ENCODE data around the gene DDX46. TPM values are rescaled to one million over a fixed set of nuclear protein-coding genes. Genes with fewer than 3 reads are reported as not detected.

The DDX46 gene
- total RNA-seq, 2 experiments from 2014 or later = 75.9 to 77.0 TPM

GRCh38 chr5:134794082-134794481 is 35.5 kb downstream of the DDX46 start:
- Mint-ChIP-seq H3K4me3 (no peak overlapping the region), H3K27ac (no peak overlapping the region), H3K9me3 (ENCODE audit: low read depth) (no peaks in the 10 kb centered on the region), H3K36me3 (peaks cover 44% of the 10 kb centered on the region), H3K4me1 (no peaks in the 10 kb centered on the region), H3K27me3 (no peaks in the 10 kb centered on the region)
- ATAC-seq = no peak
- DNase-seq = no peak
- CTCF ChIA-PET = interaction anchor here (0.7 to 1.8 kb wide), 2 partner anchors 18 to 111 kb away, joined by 3 to 4 read pairs; partner anchors contain the start of gene PCBD2

GRCh38 chr5:134794819-134795218 is 36.2 kb downstream of the DDX46 start:
- Mint-ChIP-seq H3K27me3 (no peaks in the 10 kb centered on the region), H3K4me1 (no peaks in the 10 kb centered on the region), H3K9me3 (ENCODE audit: low read depth) (no peaks in the 10 kb centered on the region), H3K36me3 (peaks cover 44% of the 10 kb centered on the region), H3K4me3 (no peak overlapping the region), H3K27ac (peak overlapping the region; percentile 4)
- ATAC-seq (no peak), DNase-seq (no peak)
- CTCF ChIA-PET = interaction anchor here (0.7 to 1.8 kb wide), 3 partner anchors 19 to 110 kb away, joined by 3 to 5 read pairs (median 4); partner anchors contain the start of gene PCBD2

- no peaks in the 10 kb centered on the region for H3K9me3 Mint-ChIP-seq (ENCODE audit: low read depth)
- H3K4me3 Mint-ChIP-seq = no peak overlapping the region
- DNase-seq (no peak), ATAC-seq (no peak)
- H3K27ac Mint-ChIP-seq = no peak overlapping the region
- peaks cover 37% of the 10 kb centered on the region for H3K36me3 Mint-ChIP-seq
- peaks cover under 1% of the 10 kb centered on the region for H3K4me1 Mint-ChIP-seq
- H3K27me3 Mint-ChIP-seq = no peaks in the 10 kb centered on the region
- CTCF ChIA-PET = interaction anchor here (0.8 to 0.9 kb wide), 2 partner anchors 106 to 134 kb away, joined by 3 read pairs; no protein-coding TSS in a partner anchor
Measured at GRCh38 chr5:134798468-134798867, 39.9 kb downstream of the DDX46 start.

GRCh38 chr5:134803821-134804220 is 45.2 kb downstream of the DDX46 start:
- DNase-seq (no peak), ATAC-seq (no peak)
- H3K9me3 Mint-ChIP-seq (ENCODE audit: low read depth) = no peaks in the 10 kb centered on the region
- CTCF ChIA-PET = interaction anchor here (0.6 to 0.7 kb wide), 2 partner anchors 142 to 494 kb away, joined by 3 read pairs; no protein-coding TSS in a partner anchor
- H3K27ac Mint-ChIP-seq = no peak overlapping the region
- no peaks in the 10 kb centered on the region for H3K27me3 Mint-ChIP-seq
- H3K4me3 Mint-ChIP-seq = no peak overlapping the region
- peaks cover 31% of the 10 kb centered on the region for H3K36me3 Mint-ChIP-seq
- H3K4me1 Mint-ChIP-seq = peaks cover 2% of the 10 kb centered on the region

- peak overlapping the region; percentile 39 for H3K27ac Mint-ChIP-seq
- no peaks in the 10 kb centered on the region for H3K9me3 Mint-ChIP-seq (ENCODE audit: low read depth)
- no peak for DNase-seq
- no peaks in the 10 kb centered on the region for H3K27me3 Mint-ChIP-seq
- CTCF ChIA-PET = no interaction called here
- peaks cover 15% of the 10 kb centered on the region for H3K4me1 Mint-ChIP-seq
- ATAC-seq = peak; percentile 75
- H3K36me3 Mint-ChIP-seq = peaks cover 35% of the 10 kb centered on the region
- H3K4me3 Mint-ChIP-seq = no peak overlapping the region
Measured at GRCh38 chr5:134813407-134813806, 54.8 kb downstream of the DDX46 start.

GRCh38 chr5:134813827-134814226 is 55.2 kb downstream of the DDX46 start:
- CTCF ChIA-PET = no interaction called here
- DNase-seq (no peak), ATAC-seq (no peak)
- Mint-ChIP-seq H3K27me3 (no peaks in the 10 kb centered on the region), H3K4me3 (no peak overlapping the region), H3K36me3 (peaks cover 36% of the 10 kb centered on the region), H3K9me3 (ENCODE audit: low read depth) (no peaks in the 10 kb centered on the region), H3K4me1 (peaks cover 15% of the 10 kb centered on the region), H3K27ac (peak overlapping the region; percentile 49)

GRCh38 chr5:134817006-134817405 is 58.4 kb downstream of the DDX46 start:
- CTCF ChIA-PET = interaction anchor here (1.0 to 1.3 kb wide), 2 partner anchors 20 to 24 kb away, joined by 3 read pairs; no protein-coding TSS in a partner anchor
- Mint-ChIP-seq H3K27ac (no peak overlapping the region), H3K36me3 (peaks cover 44% of the 10 kb centered on the region), H3K4me1 (peaks cover 15% of the 10 kb centered on the region), H3K4me3 (no peak overlapping the region), H3K9me3 (ENCODE audit: low read depth) (no peaks in the 10 kb centered on the region), H3K27me3 (no peaks in the 10 kb centered on the region)
- DNase-seq (no peak), ATAC-seq (no peak)

- ATAC-seq (no peak), DNase-seq (no peak)
- H3K27me3 Mint-ChIP-seq = no peaks in the 10 kb centered on the region
- no peak overlapping the region for H3K4me3 Mint-ChIP-seq
- H3K4me1 Mint-ChIP-seq = peaks cover 5% of the 10 kb centered on the region
- CTCF ChIA-PET = no interaction called here
- peaks cover 38% of the 10 kb centered on the region for H3K36me3 Mint-ChIP-seq
- H3K27ac Mint-ChIP-seq = no peak overlapping the region
- no peaks in the 10 kb centered on the region for H3K9me3 Mint-ChIP-seq (ENCODE audit: low read depth)
Measured at GRCh38 chr5:134818776-134819175, 60.2 kb downstream of the DDX46 start.

- H3K27me3 Mint-ChIP-seq = no peaks in the 10 kb centered on the region
- no peak overlapping the region for H3K27ac Mint-ChIP-seq
- H3K36me3 Mint-ChIP-seq = peaks cover 36% of the 10 kb centered on the region
- no peak overlapping the region for H3K4me3 Mint-ChIP-seq
- CTCF ChIA-PET = no interaction called here
- no peaks in the 10 kb centered on the region for H3K9me3 Mint-ChIP-seq (ENCODE audit: low read depth)
- ATAC-seq (no peak), DNase-seq (no peak)
- H3K4me1 Mint-ChIP-seq = peaks cover 2% of the 10 kb centered on the region
Measured at GRCh38 chr5:134819407-134819963, 60.9 kb downstream of the DDX46 start.

- Mint-ChIP-seq H3K9me3 (ENCODE audit: low read depth) (no peaks in the 10 kb centered on the region), H3K4me3 (no peak overlapping the region), H3K36me3 (peaks cover 36% of the 10 kb centered on the region), H3K27me3 (no peaks in the 10 kb centered on the region), H3K27ac (no peak overlapping the region), H3K4me1 (no peaks in the 10 kb centered on the region)
- no peak for DNase-seq
- CTCF ChIA-PET = no interaction called here
- no peak for ATAC-seq
Measured at GRCh38 chr5:134821841-134822240, 63.3 kb downstream of the DDX46 start.

GRCh38 chr5:134824681-134825080 is 66.1 kb downstream of the DDX46 start:
- Mint-ChIP-seq H3K4me1 (no peaks in the 10 kb centered on the region), H3K4me3 (no peak overlapping the region), H3K27ac (no peak overlapping the region), H3K9me3 (ENCODE audit: low read depth) (no peaks in the 10 kb centered on the region), H3K36me3 (peaks cover 30% of the 10 kb centered on the region), H3K27me3 (no peaks in the 10 kb centered on the region)
- CTCF ChIA-PET = interaction anchor here (1.4 kb wide), 1 partner anchor 79 kb away, joined by 5 read pairs; no protein-coding TSS in a partner anchor
- DNase-seq (no peak), ATAC-seq (no peak)

GRCh38 chr5:134825212-134825611 is 66.6 kb downstream of the DDX46 start:
- CTCF ChIA-PET = interaction anchor here (0.9 to 1.4 kb wide), 2 partner anchors 62 to 79 kb away, joined by 3 to 5 read pairs; no protein-coding TSS in a partner anchor
- DNase-seq = no peak
- no peaks in the 10 kb centered on the region for H3K27me3 Mint-ChIP-seq
- H3K36me3 Mint-ChIP-seq = peaks cover 28% of the 10 kb centered on the region
- ATAC-seq = no peak
- no peak overlapping the region for H3K4me3 Mint-ChIP-seq
- H3K9me3 Mint-ChIP-seq (ENCODE audit: low read depth) = no peaks in the 10 kb centered on the region
- no peak overlapping the region for H3K27ac Mint-ChIP-seq
- no peaks in the 10 kb centered on the region for H3K4me1 Mint-ChIP-seq

- CTCF ChIA-PET = interaction anchor here (1.1 to 1.4 kb wide), 3 partner anchors 12 to 73 kb away, joined by 3 to 4 read pairs (median 3); partner anchors contain the start of genes C5orf24 and PCBD2
- Mint-ChIP-seq H3K4me3 (no peak overlapping the region), H3K9me3 (ENCODE audit: low read depth) (no peaks in the 10 kb centered on the region), H3K27ac (no peak overlapping the region), H3K27me3 (no peaks in the 10 kb centered on the region), H3K36me3 (peaks cover 20% of the 10 kb centered on the region), H3K4me1 (no peaks in the 10 kb centered on the region)
- DNase-seq (no peak), ATAC-seq (no peak)
Measured at GRCh38 chr5:134833340-134834032, 74.9 kb downstream of the DDX46 start.

GRCh38 chr5:134835623-134836022 is 77.0 kb downstream of the DDX46 start:
- Mint-ChIP-seq H3K27me3 (no peaks in the 10 kb centered on the region), H3K36me3 (peaks cover 29% of the 10 kb centered on the region), H3K4me1 (no peaks in the 10 kb centered on the region), H3K4me3 (no peak overlapping the region), H3K27ac (no peak overlapping the region), H3K9me3 (ENCODE audit: low read depth) (no peaks in the 10 kb centered on the region)
- ATAC-seq (no peak), DNase-seq (no peak)
- CTCF ChIA-PET = no interaction called here

All from activated CD8-positive, alpha-beta memory T cell treated with anti-CD3 and anti-CD28 coated beads, Interleukin-2, amount 10 ng/mL, durations not matched to agents 7 days and 5 days (primary cell).